ENCODE results near the gene JAKMIP2. TPM values are rescaled to one million over a fixed set of nuclear protein-coding genes. Genes with fewer than 3 reads are reported as not detected.

The JAKMIP2 gene
- total and polyA plus RNA-seq, 2 donors (not counting 3 experiments of a cell fraction or from before 2014, with no cell fraction given): not detected

GRCh38 chr5:147821766-147822165 is 39.2 kb upstream of the JAKMIP2 start:
- dilution Hi-C loops (cut with MboI; ENCODE audit: extremely low pct_ligation_motif_present, low sequenced_read_pairs): no loop called here
- ChIA-PET CTCF (interaction anchor here (6.3 kb wide), 1 partner anchor 192 kb away, joined by 301 read pairs; no protein-coding TSS in a partner anchor), POLR2A (no interaction called here)

More at GRCh38 chr5:147821766-147822165, 39.2 kb upstream of the JAKMIP2 start:
- no peak overlapping the region for H3K27ac ChIP-seq (ENCODE audit: insufficient read depth, low read depth, low read length)
- peaks cover 4 to 7% of the 10 kb centered on the region in 2 experiments for H3K27me3 ChIP-seq (ENCODE audit: control insufficient read depth in 2 of 2, insufficient read depth in 2 of 2, low read length in 2 of 2)
- no peak for DNase-seq (ENCODE audit: low read depth, low spot score)
- H3K4me3 ChIP-seq (replicated peaks in 1 of 3; ENCODE audit: insufficient read depth in 1 of 3, low read depth in 1 of 3, low read length in 3 of 3): no peak overlapping the region
- H3K4me2 ChIP-seq (ENCODE audit: insufficient read depth, low read length): no peak overlapping the region
- no peaks in the 10 kb centered on the region for H3K9me3 ChIP-seq (replicated peaks; ENCODE audit: control insufficient read depth, insufficient read depth, low read length)
- H4K20me1 ChIP-seq (replicated peaks; ENCODE audit: control insufficient read depth, extremely low read depth, insufficient read depth, low read length): no peaks in the 10 kb centered on the region
- BruUV-seq (replicated peaks): no TSS peak
- H3K9ac ChIP-seq (replicated peaks; ENCODE audit: extremely low read depth, insufficient read depth, low read length): no peak overlapping the region
- no peaks in the 10 kb centered on the region for H3K9me1 ChIP-seq (replicated peaks; ENCODE audit: control insufficient read depth, extremely low read depth, insufficient read depth, low read length)
- TF ChIP-seq GATA2 (IDR thresholded peaks at IDR 0.05; ENCODE audit: insufficient read depth, insufficient read length, low read depth, low read length): no peak
- TF ChIP-seq POLR2A (IDR thresholded peaks at IDR 0.05; ENCODE audit: low read depth, low read length): no peak
- no peak for TF ChIP-seq JUN (IDR thresholded peaks at IDR 0.05; ENCODE audit: borderline replicate concordance, insufficient read depth, insufficient read length, low read depth)
- TF ChIP-seq POLR2AphosphoS5 (IDR thresholded peaks at IDR 0.05; ENCODE audit: insufficient read depth, low read depth, low read length): no peak
- no peak for TF ChIP-seq EZH2 (IDR thresholded peaks at IDR 0.05; ENCODE audit: borderline replicate concordance, low read depth, low read length, severe bottlenecking)
- TF ChIP-seq MAX (IDR thresholded peaks at IDR 0.05; ENCODE audit: insufficient read depth, insufficient read length): no peak
- TF ChIP-seq MYC (IDR thresholded peaks at IDR 0.05; ENCODE audit: low read depth, low read length): no peak
- no peak for TF ChIP-seq CTCF (IDR thresholded peaks at IDR 0.05; ENCODE audit: extremely low read depth in 1 of 2, insufficient read depth in 1 of 2, low read depth in 1 of 2, low read length in 2 of 2)
- no peak for TF ChIP-seq FOS (IDR thresholded peaks at IDR 0.05; ENCODE audit: borderline replicate concordance, insufficient read depth, low read length)
- H3K79me2 ChIP-seq (ENCODE audit: control insufficient read depth, insufficient read depth, low read length): no peaks in the 10 kb centered on the region
- H3K36me3 ChIP-seq (ENCODE audit: control insufficient read depth in 2 of 2, extremely low read depth in 1 of 2, insufficient read depth in 2 of 2, low read length in 2 of 2): no peaks in the 10 kb centered on the region
- no peaks in the 10 kb centered on the region for H3K4me1 ChIP-seq (ENCODE audit: control insufficient read depth, extremely low read depth, insufficient read depth, low read length)
- FAIRE-seq: no peak
- intact Hi-C loops (cut with micrococcal nuclease): loop anchor here (1.0 kb wide), 1 partner anchor 193 kb away; no protein-coding TSS in a partner anchor
- H2AFZ ChIP-seq (ENCODE audit: low read depth, low read length): no peak overlapping the region
